Stimulated activated CD4-positive, alpha-beta T cell treated with anti-CD3 and anti-CD28 coated beads, Interleukin-15, amount 100 ng/mL, for 24 hours (primary cell): ENCODE results near the gene EMILIN3.
A peak's percentile ranks its signal among the peaks of the same experiment; 100 is the strongest.
"Not testable (repeated sequence)": the region's sequence is repeated elsewhere in the genome, so short reads cannot be mapped to it uniquely, and the experiment has no call there.

Experiments
- DNase-seq: peaks from one replicate; pipeline ENCODE4 v3.0.0-alpha.2; 2020

The EMILIN3 gene

GRCh38 chr20:41316602-41317545 is 49.7 kb downstream of the EMILIN3 start:
- peak; percentile 87 for DNase-seq

GRCh38 chr20:41316051-41316450 is 50.6 kb downstream of the EMILIN3 start:
- no peak for DNase-seq

GRCh38 chr20:41314386-41314785 is 52.2 kb downstream of the EMILIN3 start:
- no peak for DNase-seq

- not testable (repeated sequence) for DNase-seq
Observed at GRCh38 chr20:41312009-41312408, 54.6 kb downstream of the EMILIN3 start.
